Activated CD8-positive, alpha-beta memory T cell treated with anti-CD3 and anti-CD28 coated beads, Interleukin-2, amount 10 ng/mL, durations not matched to agents 7 days and 5 days (primary cell): ENCODE results near the gene GRPEL1. TPM values are rescaled to one million over a fixed set of nuclear protein-coding genes. Genes with fewer than 3 reads are reported as not detected.
"Not testable (repeated sequence)": the region's sequence is repeated elsewhere in the genome, so short reads cannot be mapped to it uniquely, and the experiment has no call there.

ENCODE experiments used
- ATAC-seq: fragments of 150-1000 bp; cut with Tn5 transposase; one replicate; pipeline ENCODE4 v1.10.0; 2021; ENCODE audit warnings: moderate library complexity
- CTCF ChIA-PET: fragments of 350-600 bp; sonication (Branson Sonifier 250); formaldehyde crosslinking; loops from one replicate; lab custom pipeline; 2021; ENCODE audit warnings: antibody characterized with exemption; lab: Charles Lee
- DNase-seq: peaks from one replicate; pipeline ENCODE4 v3.0.0-alpha.2; 2020
- H3K27ac Mint-ChIP-seq: one replicate; pipeline ENCODE4 v1.8.0; 2021; ENCODE audit warnings: mild to moderate bottlenecking, mixed read lengths
- H3K27me3 Mint-ChIP-seq: one replicate; pipeline ENCODE4 v1.8.0; 2021; ENCODE audit warnings: mixed read lengths
- H3K36me3 Mint-ChIP-seq: one replicate; pipeline ENCODE4 v1.8.0; 2021; ENCODE audit warnings: mild to moderate bottlenecking, mixed read lengths
- H3K4me1 Mint-ChIP-seq: one replicate; pipeline ENCODE4 v1.8.0; 2021; ENCODE audit warnings: mixed read lengths
- H3K4me3 Mint-ChIP-seq: one replicate; pipeline ENCODE4 v1.8.0; 2021; ENCODE audit warnings: mild to moderate bottlenecking, moderate library complexity, mixed read lengths
- H3K9me3 Mint-ChIP-seq: one replicate; pipeline ENCODE4 v1.8.0; 2022; ENCODE audit warnings: low read depth, mixed read lengths
- total RNA-seq, 2 experiments: library from RNA; stranded (reverse); gene quantifications; one replicate each; pipeline ENCODE4 v1.2.3, GENCODE V29; 2021

Gene GRPEL1
- total RNA-seq, 2 experiments from 2014 or later: 40.0 to 59.9 TPM

DNA sequence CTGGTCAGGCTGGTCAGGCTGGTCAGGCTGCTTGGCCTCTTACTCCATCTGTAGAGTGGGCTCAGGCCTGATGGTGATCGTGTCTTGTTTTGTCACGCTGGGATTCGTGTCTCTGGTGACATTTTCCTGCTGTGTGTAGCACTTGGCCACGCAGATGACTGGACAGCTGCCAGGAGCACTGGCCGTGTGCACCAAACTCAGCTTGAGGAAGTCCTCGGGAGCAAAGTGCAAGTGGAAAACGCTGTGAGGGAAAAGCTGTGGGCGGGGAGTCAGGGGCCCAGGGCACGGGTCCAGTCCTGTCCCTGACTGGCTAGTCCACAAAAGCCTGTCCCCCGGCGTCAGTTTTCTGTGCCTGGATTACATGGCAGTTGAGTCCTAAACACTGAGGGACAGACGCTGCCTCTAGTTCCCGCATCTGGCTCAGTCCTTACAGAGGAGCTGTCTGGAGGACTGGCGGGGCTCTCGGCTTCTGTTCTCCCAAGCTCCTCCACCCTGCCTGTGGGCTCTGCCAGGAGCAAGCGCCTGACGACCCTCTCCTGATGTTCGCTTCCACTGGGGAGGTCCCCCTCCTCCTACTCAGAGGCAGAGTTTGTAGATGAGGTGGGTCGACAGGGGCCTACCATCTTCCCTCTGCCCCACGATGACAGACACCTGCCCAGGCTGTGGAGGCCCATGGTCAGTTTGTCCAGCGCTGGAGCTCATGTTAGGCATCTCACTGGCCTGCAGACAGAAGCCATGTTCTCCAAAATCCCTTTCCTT, 35.9 kb upstream of the GRPEL1 start:
- ATAC-seq (no peak), DNase-seq (no peak)
- Mint-ChIP-seq H3K36me3 (no peaks in the 10 kb centered on the region), H3K4me1 (peaks cover 13% of the 10 kb centered on the region), H3K9me3 (no peaks in the 10 kb centered on the region), H3K4me3 (peak overlapping the region; percentile 85), H3K27me3 (peaks cover 14% of the 10 kb centered on the region), H3K27ac (no peak overlapping the region)
- CTCF ChIA-PET: interaction anchor here (1.0 to 1.9 kb wide), 2 partner anchors 23 to 33 kb away, joined by 3 to 5 read pairs; no protein-coding TSS in a partner anchor

DNA sequence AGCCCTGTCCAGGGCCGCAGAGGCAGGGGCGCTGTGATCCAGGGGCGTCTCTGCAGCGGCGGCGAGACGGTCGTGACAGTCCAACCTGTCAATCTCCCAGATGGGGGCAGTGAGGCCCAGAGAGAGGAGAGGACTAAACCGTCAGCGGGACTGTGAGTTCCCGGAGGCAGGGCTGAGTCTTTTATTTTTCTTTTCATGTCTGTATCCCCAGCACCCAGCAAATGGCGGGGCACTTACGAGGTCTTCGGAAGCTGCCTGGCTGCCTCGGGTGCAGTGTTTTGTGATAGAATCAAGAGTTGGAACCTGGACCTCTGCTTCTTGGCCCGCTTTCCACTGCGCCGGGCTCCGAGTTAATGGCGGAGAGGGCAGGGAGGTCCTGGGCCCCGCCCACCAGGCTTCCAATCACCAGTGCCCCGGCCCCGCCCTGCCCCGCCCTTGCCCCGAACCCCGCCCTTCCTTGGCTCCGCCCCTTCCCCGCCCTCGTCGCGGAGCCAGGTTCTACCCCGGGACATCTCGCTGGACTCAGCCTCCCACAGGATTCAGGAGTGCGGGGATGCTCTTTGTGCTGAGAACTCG, 35.3 kb upstream of the GRPEL1 start:
- DNase-seq (peak; percentile 90), ATAC-seq (peak; percentile 94)
- no peaks in the 10 kb centered on the region for H3K9me3 Mint-ChIP-seq
- CTCF ChIA-PET: interaction anchor here (0.7 to 2.7 kb wide), 11 partner anchors 9 to 715 kb away, joined by 3 to 13 read pairs (median 6); partner anchors contain the start of genes GRPEL1 and TADA2B
- H3K4me1 Mint-ChIP-seq: peaks cover 13% of the 10 kb centered on the region
- H3K36me3 Mint-ChIP-seq: no peaks in the 10 kb centered on the region
- peaks cover 17% of the 10 kb centered on the region for H3K27me3 Mint-ChIP-seq
- H3K27ac Mint-ChIP-seq: peak overlapping the region; percentile 81
- H3K4me3 Mint-ChIP-seq: peak overlapping the region; percentile 85

DNA sequence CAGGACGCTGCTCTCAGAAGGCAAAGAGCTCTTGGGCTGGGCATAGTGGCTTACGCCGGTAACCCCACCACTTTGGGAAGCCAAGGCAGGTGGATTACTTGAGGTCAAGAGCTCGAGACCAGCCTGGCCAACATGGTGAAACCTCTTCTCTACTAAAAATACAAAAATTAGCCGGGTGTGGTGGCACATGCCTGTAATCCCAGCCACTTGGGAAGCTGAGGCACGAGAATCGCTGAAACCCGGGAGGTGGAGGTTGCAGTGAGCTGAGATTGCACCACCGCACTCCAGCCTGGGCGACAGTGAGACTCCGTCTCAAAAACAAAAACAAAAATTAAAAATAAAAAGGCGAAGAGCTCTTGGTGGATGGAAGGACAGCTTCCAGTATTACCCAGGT, 34.6 kb upstream of the GRPEL1 start:
- not testable (repeated sequence) for DNase-seq, H3K9me3 Mint-ChIP-seq, H3K36me3 Mint-ChIP-seq, H3K27ac Mint-ChIP-seq, ATAC-seq
- H3K4me1 Mint-ChIP-seq: peaks cover 13% of the 10 kb centered on the region
- peak overlapping the region; percentile 85 for H3K4me3 Mint-ChIP-seq
- peaks cover 23% of the 10 kb centered on the region for H3K27me3 Mint-ChIP-seq
- CTCF ChIA-PET: interaction anchor here (0.7 to 2.7 kb wide), 14 partner anchors 8 to 1535 kb away, joined by 3 to 13 read pairs (median 4); partner anchors contain the start of genes GRPEL1 and TADA2B

DNA sequence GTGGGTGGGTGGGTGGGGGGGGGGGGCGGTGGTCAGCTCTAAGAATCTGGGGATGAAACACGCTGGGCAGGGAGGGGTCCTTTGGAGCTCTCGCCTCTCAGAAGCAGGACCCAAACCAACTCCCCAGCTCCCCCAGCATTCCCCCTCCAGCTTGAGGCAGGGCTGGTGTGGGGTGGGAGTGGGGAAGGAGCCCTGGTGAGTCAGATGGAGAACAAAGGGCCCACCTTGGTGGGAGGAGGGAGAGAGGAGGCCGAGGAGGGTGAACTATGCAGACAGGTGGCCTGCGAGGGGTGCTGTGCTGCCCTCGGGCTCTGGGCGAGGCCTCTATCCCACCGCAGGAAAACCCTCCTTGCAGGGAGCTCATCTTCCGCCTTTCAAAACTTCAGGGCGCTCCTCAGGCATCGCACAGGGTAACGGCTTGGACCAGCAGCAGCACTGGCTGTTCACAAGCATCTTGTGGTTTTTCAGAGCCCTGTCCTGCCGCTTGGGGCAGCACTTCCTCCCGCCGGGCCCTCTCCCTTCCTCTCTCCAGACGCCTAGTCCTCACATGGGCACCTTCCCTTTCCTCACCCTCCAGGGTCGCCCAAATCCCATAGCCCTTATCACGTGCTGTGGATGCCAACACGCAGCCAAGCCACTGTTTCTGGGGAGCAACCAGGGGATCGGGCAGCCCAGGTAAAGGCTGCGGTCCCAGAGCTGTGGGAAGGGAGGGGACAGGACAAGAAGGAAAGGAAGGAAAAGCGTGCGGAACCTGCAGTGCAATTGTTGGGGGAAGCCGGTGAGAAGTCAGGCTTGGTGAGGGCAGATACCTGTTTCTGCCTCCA, 34.0 kb upstream of the GRPEL1 start:
- peaks cover 13% of the 10 kb centered on the region for H3K4me1 Mint-ChIP-seq
- ATAC-seq (peak; percentile 55), DNase-seq (peak; percentile 78)
- peak overlapping the region; percentile 85 for H3K4me3 Mint-ChIP-seq
- H3K36me3 Mint-ChIP-seq: no peaks in the 10 kb centered on the region
- peak overlapping the region; percentile 9 for H3K27ac Mint-ChIP-seq
- peaks cover 27% of the 10 kb centered on the region for H3K27me3 Mint-ChIP-seq
- H3K9me3 Mint-ChIP-seq: no peaks in the 10 kb centered on the region
- CTCF ChIA-PET: interaction anchor here (0.7 to 2.7 kb wide), 19 partner anchors 7 to 1535 kb away, joined by 3 to 13 read pairs (median 3); partner anchors contain the start of genes GRPEL1 and TADA2B

DNA sequence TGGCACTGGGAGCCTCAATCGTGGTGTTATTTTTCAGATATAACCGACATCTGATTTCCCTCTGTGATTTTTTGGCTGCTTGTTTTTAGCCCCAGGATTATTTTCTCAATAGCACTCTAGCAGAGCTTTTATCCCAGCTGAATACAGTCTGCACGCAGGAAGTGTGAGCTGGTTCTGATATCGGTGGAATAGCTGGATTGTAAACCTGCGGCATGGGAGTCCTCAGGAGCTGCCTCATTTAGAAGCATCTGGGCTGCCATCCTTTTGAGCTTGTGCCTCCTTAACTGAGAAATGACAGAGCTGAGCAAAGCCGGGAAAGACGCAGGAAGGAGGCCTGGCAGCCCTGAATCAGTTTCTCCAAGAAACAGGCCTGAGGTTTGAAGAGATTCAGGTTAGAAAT, 28.4 kb upstream of the GRPEL1 start:
- Mint-ChIP-seq H3K27ac (no peak overlapping the region), H3K27me3 (peaks cover 43% of the 10 kb centered on the region), H3K36me3 (no peaks in the 10 kb centered on the region), H3K9me3 (no peaks in the 10 kb centered on the region), H3K4me1 (no peaks in the 10 kb centered on the region), H3K4me3 (no peak overlapping the region)
- CTCF ChIA-PET: no interaction called here
- DNase-seq (no peak), ATAC-seq (no peak)

DNA sequence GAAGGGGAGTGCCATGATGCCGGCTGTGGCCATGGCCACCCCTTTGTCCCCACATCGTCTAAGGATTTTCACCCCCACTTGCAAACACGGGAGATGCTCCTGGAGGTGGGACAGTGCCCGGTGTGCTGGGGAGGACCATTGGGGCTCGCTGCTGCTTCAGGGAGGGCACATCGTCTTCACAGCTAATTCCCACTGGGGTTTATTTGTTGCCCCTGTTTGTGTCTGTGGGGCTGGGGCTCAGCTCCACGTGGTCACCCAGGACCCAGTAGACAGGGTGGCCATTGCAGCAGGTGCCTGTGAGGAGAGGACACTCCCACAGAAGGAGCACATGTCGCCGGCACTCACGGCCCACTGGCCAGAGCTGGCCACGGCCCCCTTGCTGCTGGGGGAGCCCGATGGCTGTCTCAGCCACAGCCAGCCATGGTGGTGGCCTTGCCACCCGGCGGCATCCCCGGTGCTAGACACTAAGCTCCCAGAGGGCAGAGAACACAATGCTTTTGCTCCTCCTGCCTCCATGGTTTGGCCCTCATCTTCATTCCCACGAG, 27.8 kb upstream of the GRPEL1 start:
- no peak for ATAC-seq
- CTCF ChIA-PET: no interaction called here
- no peak for DNase-seq
- H3K4me3 Mint-ChIP-seq: no peak overlapping the region
- no peak overlapping the region for H3K27ac Mint-ChIP-seq
- H3K27me3 Mint-ChIP-seq: peaks cover 43% of the 10 kb centered on the region
- H3K9me3 Mint-ChIP-seq: no peaks in the 10 kb centered on the region
- no peaks in the 10 kb centered on the region for H3K4me1 Mint-ChIP-seq
- no peaks in the 10 kb centered on the region for H3K36me3 Mint-ChIP-seq

DNA sequence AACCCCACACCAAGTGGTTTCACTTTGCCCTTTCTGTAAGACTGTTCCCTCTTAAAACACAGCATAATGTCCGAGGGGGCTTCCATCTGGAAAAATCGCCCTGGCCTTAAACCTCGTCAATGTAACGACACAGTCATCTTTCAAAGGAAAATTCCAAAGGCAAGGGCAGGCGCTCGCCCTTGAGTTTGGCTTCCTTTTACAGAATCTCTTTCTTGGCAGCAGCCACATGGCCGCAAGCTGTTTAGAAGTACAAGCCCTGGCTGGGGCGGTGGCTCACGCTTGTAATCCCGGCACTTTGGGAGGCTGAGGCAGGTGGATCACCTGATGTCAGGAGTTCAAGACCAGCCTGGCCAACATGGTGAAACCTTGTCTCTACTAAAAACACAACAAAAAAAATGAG, 27.1 kb upstream of the GRPEL1 start:
- CTCF ChIA-PET: interaction anchor here (1.0 to 1.3 kb wide), 3 partner anchors 8 to 24 kb away, joined by 3 to 4 read pairs (median 3); no protein-coding TSS in a partner anchor
- Mint-ChIP-seq H3K27ac (no peak overlapping the region), H3K27me3 (peaks cover 44% of the 10 kb centered on the region), H3K36me3 (no peaks in the 10 kb centered on the region), H3K9me3 (no peaks in the 10 kb centered on the region), H3K4me3 (no peak overlapping the region), H3K4me1 (no peaks in the 10 kb centered on the region)
- no peak for ATAC-seq
- DNase-seq: no peak

DNA sequence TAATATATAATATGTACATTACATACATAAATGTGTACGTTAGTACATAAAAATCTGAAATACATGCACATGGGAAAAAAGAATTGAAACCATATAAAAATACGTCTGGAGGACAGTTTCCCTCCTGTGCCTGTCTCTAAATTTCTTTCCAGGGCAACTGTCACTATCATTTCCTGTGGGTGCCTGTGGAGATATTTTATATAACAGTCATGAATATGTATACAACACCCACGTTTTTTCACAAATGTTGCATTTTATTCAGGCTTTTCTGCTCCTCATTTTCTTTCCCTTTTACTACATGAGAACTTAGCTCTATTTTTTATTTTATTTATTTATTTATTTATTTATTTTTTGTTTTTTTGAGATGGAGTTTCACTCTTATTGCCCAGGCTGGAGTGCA, 24.2 kb upstream of the GRPEL1 start:
- H3K27ac Mint-ChIP-seq: no peak overlapping the region
- no peaks in the 10 kb centered on the region for H3K4me1 Mint-ChIP-seq
- CTCF ChIA-PET: interaction anchor here (1.0 kb wide), 1 partner anchor 9 kb away, joined by 3 read pairs; no protein-coding TSS in a partner anchor
- peaks cover 2% of the 10 kb centered on the region for H3K36me3 Mint-ChIP-seq
- no peaks in the 10 kb centered on the region for H3K9me3 Mint-ChIP-seq
- ATAC-seq (no peak), DNase-seq (no peak)
- H3K4me3 Mint-ChIP-seq: no peak overlapping the region
- H3K27me3 Mint-ChIP-seq: peaks cover 42% of the 10 kb centered on the region

DNA sequence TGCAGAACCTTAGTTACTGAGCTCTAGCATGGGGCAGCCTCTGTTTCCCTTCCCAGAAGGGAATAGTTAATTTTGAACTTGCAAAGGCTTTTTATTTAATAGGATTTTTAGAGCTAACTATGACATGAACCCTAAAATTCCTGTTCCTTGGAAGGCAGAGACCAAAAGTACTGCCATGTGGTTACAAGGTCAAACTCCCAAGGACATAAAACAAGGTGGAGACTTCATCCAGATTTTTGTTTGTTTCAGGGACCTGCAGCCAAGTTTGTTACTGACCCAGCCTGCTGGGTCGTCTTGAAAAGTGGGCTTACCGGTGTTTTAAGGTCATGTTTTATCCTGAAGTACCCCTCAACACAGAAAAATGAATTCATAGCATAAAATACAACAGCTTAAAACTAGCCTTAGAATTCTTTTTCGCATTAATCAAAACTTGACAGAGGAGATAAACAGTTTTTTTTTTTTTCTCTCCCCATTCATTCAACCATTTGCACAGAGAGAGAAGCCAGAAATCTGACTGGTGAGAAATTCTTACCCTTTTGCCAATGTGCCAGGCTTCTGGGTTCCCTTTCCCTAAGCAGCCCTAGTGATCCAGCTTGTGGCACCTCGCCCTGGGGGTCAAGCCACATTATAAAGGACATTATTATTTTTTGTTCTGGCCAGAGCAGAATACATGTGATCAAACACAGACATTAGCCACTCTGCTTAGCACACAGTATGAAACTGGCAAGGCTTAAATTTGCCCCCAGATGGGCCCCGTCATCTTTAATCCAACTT, 21.5 kb upstream of the GRPEL1 start:
- ATAC-seq (no peak), DNase-seq (no peak)
- Mint-ChIP-seq H3K4me3 (no peak overlapping the region), H3K27me3 (peaks cover 46% of the 10 kb centered on the region), H3K9me3 (no peaks in the 10 kb centered on the region), H3K36me3 (peaks cover 2% of the 10 kb centered on the region), H3K4me1 (no peaks in the 10 kb centered on the region), H3K27ac (no peak overlapping the region)
- CTCF ChIA-PET: interaction anchor here (1.6 kb wide), 1 partner anchor 13 kb away, joined by 7 read pairs; no protein-coding TSS in a partner anchor

DNA sequence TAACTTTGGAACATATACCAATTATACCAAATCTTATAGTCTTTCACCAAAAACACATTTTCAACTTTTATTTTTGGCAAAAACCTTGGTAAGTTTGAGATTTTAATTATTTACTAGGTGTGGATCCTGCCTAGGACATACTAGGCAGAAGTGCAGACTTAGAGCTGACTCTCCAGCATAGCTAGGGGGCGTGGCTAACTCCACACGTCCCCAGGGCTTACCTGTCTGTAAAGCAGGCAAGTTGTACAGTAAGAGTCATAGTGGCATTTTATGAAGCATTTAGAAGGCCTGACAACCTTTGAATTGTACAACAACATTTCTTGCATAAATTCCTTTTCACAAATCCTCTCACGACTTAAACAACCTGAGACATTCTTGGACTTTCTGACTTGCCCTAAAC, 19.2 kb upstream of the GRPEL1 start:
- Mint-ChIP-seq H3K4me1 (no peaks in the 10 kb centered on the region), H3K27me3 (peaks cover 51% of the 10 kb centered on the region), H3K36me3 (peaks cover 2% of the 10 kb centered on the region), H3K9me3 (no peaks in the 10 kb centered on the region), H3K27ac (no peak overlapping the region), H3K4me3 (no peak overlapping the region)
- DNase-seq (no peak), ATAC-seq (no peak)
- CTCF ChIA-PET: no interaction called here

DNA sequence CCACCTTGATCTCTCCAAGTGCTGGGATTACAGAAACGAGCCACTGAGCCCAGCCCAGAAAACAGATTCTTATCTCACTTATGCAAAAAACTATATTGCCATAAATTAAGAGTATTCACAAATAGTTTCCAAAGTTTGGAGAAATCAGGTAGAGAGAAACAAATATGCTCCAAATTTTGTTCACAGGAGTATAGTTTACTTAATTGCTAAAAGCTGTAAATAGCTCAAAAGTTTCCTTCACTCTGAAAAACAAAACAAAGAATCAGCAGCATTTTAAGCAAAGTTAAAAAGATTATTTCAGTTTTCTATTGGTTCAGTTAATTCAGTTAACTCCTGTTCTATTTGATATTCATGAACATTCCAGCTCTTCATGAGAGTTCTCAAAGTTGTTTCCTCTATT, 18.5 kb upstream of the GRPEL1 start:
- ATAC-seq: no peak
- Mint-ChIP-seq H3K27ac (no peak overlapping the region), H3K36me3 (peaks cover 2% of the 10 kb centered on the region), H3K27me3 (peaks cover 54% of the 10 kb centered on the region), H3K4me1 (no peaks in the 10 kb centered on the region), H3K4me3 (no peak overlapping the region), H3K9me3 (no peaks in the 10 kb centered on the region)
- CTCF ChIA-PET: interaction anchor here (0.5 kb wide), 1 partner anchor 51 kb away, joined by 3 read pairs; no protein-coding TSS in a partner anchor
- no peak for DNase-seq

DNA sequence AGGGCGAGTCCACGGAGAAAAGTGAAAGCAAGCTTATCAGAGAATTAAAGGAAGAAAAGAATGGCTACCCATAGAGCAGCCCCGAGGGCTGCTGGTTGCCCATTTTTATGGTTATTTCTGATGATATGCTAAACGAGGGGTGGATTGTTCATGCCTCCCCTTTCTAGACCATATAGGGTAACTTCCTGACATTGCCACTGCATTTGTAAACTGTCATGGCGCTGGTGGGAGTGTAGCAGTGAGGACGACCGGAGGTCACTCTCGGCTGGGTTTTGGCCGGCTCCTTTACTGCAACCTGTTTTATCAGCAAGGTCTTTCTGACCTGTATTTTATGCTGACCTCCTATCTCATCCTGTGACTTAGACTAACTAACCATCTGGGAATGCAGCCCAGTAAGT, 16.7 kb upstream of the GRPEL1 start:
- not testable (repeated sequence) for H3K9me3 Mint-ChIP-seq, DNase-seq, H3K4me1 Mint-ChIP-seq, H3K27ac Mint-ChIP-seq, H3K36me3 Mint-ChIP-seq, H3K4me3 Mint-ChIP-seq, ATAC-seq
- peaks cover 64% of the 10 kb centered on the region for H3K27me3 Mint-ChIP-seq
- CTCF ChIA-PET: interaction anchor here (1.2 to 3.2 kb wide), 2 partner anchors 13 to 17 kb away, joined by 3 to 19 read pairs; no protein-coding TSS in a partner anchor
